Measurements from ENCODE around the gene PQBP1. TPM values are rescaled to one million over a fixed set of nuclear protein-coding genes. Genes with fewer than 3 reads are reported as not detected.

The PQBP1 gene
- total RNA-seq, 4 donors from 2014 or later: 36.6 to 59.7 (median 55.2) TPM

DNA sequence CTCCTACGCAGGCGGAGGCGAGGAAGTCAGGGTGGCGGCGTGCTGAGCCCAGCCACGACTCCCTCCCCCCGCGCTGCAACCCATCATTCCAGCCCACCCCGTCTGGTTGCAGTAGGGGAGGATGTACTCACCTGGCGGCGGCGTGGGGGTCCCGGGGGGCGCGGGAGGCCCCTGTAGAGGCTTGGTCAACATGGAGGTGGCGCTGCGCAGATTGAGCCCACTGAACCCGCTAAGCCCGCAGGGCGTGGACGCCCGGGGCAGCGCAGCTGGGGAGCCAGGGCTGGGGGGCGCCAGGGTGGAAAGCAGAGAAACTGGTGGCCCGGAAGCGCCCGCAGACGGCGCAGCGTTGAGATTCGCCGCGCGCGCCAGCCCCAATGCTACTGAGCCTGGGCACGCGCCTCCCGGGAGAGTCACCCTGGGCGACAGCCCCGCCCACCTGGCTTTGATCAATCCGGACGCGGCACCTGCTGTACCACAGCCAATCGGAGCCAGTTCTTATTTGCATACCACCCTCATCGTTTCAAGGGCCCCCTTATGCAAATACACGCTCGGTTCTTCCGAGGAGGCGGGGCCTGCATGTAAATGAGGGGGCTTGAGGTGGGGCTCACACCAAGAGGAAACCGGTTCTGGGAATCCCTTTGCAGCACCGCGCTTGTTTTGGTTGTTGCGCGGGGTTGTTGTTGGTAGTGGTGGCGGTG lies 21.1 kb downstream of the PQBP1 start, which contains the start of gene PIM2:
PIM2 (minus strand) TSS at position 382 of the 698 bp plus-strand sequence; CDS start at position 192, 190 bp downstream.
- peak; percentile 81 for ATAC-seq (ENCODE audit: low FRiP score)
- peak; percentile 46 for DNase-seq (ENCODE audit: low spot score)
- TF ChIP-seq, protein P1, sequence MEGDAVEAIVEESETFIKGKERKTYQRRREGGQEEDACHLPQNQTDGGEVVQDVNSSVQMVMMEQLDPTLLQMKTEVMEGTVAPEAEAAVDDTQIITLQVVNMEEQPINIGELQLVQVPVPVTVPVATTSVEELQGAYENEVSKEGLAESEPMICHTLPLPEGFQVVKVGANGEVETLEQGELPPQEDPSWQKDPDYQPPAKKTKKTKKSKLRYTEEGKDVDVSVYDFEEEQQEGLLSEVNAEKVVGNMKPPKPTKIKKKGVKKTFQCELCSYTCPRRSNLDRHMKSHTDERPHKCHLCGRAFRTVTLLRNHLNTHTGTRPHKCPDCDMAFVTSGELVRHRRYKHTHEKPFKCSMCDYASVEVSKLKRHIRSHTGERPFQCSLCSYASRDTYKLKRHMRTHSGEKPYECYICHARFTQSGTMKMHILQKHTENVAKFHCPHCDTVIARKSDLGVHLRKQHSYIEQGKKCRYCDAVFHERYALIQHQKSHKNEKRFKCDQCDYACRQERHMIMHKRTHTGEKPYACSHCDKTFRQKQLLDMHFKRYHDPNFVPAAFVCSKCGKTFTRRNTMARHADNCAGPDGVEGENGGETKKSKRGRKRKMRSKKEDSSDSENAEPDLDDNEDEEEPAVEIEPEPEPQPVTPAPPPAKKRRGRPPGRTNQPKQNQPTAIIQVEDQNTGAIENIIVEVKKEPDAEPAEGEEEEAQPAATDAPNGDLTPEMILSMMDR (IDR thresholded peaks at IDR 0.05): no peak

DNA sequence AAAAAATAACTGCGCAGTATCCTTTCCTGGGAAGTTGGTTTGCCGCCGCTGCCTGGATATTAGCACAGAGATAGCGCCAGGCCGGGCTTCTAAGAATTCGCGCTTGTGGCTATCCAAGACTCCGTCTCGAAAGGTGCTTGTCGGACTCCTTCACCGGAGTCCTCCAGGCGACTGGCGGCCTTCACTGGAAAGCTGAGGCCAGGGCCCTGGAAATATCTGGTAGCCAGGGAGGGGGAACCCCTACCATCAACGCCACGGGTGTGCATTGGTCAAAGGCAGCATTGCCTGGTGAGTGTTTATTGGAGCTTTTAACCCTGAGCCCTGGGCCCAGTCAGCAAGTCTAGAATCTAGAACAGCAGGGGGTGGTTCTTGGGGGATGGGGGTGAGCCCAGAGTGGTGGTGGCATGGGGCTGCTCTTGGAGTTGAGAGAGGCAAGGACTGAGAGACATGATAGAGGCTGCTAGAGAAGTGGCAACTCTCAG lies 21.7 kb downstream of the PQBP1 start:
- no peak for DNase-seq (ENCODE audit: low spot score)
- no peak for ATAC-seq (ENCODE audit: low FRiP score)
- TF ChIP-seq, protein P1 (IDR thresholded peaks at IDR 0.05): no peak

DNA sequence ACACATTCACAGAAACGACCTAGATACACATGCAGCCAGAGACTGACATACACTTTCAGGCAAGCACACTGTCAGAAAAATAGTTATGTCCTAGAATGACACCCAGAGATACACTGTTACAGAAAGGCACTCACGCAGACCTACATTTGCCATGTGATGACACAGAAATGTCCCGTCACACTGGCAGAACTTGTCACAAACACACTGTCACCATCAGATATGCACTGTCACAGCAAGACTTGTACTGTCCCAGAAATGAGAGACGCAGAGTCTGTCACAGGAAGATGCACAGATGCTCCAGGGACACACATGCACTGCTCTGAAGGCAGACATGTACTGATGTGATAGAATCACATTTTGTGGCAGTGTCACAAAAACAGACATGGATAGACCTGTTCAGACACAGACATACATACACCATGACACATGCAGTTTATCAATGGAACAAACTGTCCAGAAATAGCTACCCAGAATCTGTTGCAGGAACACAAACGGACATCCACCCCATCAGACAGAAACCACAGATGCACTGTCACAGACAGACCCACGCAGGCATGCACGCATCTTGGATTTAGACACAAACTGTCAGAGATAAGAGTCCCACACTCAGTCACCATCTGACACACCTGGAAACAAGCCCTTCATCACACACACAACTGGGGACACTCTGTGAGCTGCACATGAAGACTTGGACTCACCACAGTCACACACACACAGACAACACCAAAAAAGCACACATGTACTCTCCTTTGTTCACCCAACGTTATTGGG lies 22.4 kb downstream of the PQBP1 start:
- no peak for ATAC-seq (ENCODE audit: low FRiP score)
- DNase-seq (ENCODE audit: low spot score): no peak
- TF ChIP-seq, protein P1 (IDR thresholded peaks at IDR 0.05): no peak

DNA sequence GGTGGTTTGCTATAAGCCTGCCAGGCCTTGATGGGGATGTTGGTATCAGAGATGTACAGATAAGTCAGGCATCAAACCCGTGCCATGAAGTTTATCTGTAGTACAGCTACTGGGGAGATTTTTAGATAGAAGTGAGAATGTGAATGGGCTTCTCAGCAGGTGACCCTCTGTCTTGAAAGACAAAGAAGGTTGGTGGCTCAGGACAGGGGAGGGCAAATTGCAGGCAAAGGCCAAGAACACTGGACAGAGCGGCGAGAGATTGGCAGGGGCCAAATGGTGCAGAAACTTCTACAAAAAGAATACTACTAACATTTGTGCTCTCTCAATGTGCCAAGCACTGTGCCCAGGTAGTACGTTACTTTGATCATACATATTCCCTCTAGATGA lies 23.0 kb downstream of the PQBP1 start:
- TF ChIP-seq, protein P1 (IDR thresholded peaks at IDR 0.05): no peak
- no peak for ATAC-seq (ENCODE audit: low FRiP score)
- no peak for DNase-seq (ENCODE audit: low spot score)

DNA sequence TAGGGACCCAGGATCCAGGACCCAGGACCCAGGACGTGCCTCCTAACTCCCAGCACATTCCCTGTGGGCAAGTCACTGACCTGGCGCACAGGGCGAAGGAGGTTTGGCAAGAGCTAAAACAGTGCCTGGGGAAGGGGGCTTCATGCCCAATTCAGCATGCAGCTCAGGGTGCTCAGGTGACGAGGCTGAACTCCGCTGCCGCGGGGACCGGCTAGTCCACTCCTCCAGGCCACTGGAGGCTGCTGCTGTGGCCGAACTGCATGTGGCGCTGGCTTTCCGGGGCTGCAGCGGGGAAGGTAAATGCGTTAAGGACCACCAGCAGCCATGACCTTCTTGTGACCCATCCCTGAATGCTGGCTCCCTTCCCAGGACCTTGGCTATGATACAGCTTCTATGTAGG lies 26.0 kb downstream of the PQBP1 start:
- DNase-seq (ENCODE audit: low spot score) (no peak), ATAC-seq (ENCODE audit: low FRiP score) (no peak)
- TF ChIP-seq, protein P1 (IDR thresholded peaks at IDR 0.05): no peak

DNA sequence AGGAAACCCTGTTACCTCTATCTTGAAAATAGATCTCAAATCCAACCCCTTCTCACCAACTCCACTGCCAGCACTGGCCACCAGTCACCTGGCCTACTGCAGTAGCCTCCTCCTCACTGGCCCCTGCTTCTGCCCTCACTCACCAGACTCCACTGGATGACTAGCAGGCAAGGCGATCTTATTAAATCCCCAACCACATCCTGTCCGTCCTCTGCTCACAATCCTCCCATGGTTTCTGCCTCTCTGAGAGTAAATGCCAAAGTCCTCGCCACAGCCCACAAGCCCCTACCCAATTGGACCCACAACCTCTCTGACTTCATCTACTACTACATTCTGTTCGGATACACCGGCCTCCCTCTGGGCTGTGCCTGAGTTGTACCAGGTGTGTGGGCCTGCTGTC lies 26.5 kb downstream of the PQBP1 start:
- TF ChIP-seq, protein P1 (IDR thresholded peaks at IDR 0.05): no peak
- no peak for DNase-seq (ENCODE audit: low spot score)
- ATAC-seq (ENCODE audit: low FRiP score): no peak
